Inflammatory macrophage (primary cell): ENCODE measurements around the gene ASIC2.

Experiments
- DNase-seq, 2 donors: peaks; one replicate each; pipeline ENCODE4 v3.0.0-alpha.2; 2020 to 2022

Gene ASIC2

GRCh38 chr17:33055746-33056145 lies 237.3 kb downstream of the ASIC2 start:
- no peak for DNase-seq

GRCh38 chr17:33055171-33055611 lies 237.9 kb downstream of the ASIC2 start:
- DNase-seq: no peak

GRCh38 chr17:33054412-33054811 lies 238.7 kb downstream of the ASIC2 start:
- DNase-seq: no peak

- DNase-seq: no peak
These were observed 239.4 kb downstream of the ASIC2 start for GRCh38 chr17:33053676-33054075.

GRCh38 chr17:33052856-33053255 lies 240.2 kb downstream of the ASIC2 start:
- DNase-seq: no peak

GRCh38 chr17:33050611-33051140 lies 242.4 kb downstream of the ASIC2 start:
- DNase-seq: no peak

GRCh38 chr17:33049781-33050414 lies 243.2 kb downstream of the ASIC2 start:
- DNase-seq: peak; percentile 33 to 46

- DNase-seq: no peak
These were observed 246.5 kb downstream of the ASIC2 start for GRCh38 chr17:33046361-33047255.

- DNase-seq: no peak
These were observed 247.9 kb downstream of the ASIC2 start for GRCh38 chr17:33045216-33045615.

GRCh38 chr17:33044771-33045170 lies 248.3 kb downstream of the ASIC2 start:
- DNase-seq: no peak

- DNase-seq: no peak
These were observed 252.6 kb downstream of the ASIC2 start for GRCh38 chr17:33040461-33040860.

- DNase-seq: no peak
These were observed 253.2 kb downstream of the ASIC2 start for GRCh38 chr17:33039874-33040273.

GRCh38 chr17:33038740-33039139 lies 254.4 kb downstream of the ASIC2 start:
- DNase-seq: peak in 1 of 2 donors; percentile 3

GRCh38 chr17:33033176-33033575 lies 259.9 kb downstream of the ASIC2 start:
- no peak for DNase-seq

GRCh38 chr17:33028778-33029177 lies 264.3 kb downstream of the ASIC2 start:
- no peak for DNase-seq

- DNase-seq: no peak
These were observed 265.0 kb downstream of the ASIC2 start for GRCh38 chr17:33028061-33028460.

GRCh38 chr17:33024688-33025486 lies 268.2 kb downstream of the ASIC2 start:
- DNase-seq: no peak

- DNase-seq: no peak
These were observed 269.3 kb downstream of the ASIC2 start for GRCh38 chr17:33023790-33024189.

- DNase-seq: no peak
These were observed 271.2 kb downstream of the ASIC2 start for GRCh38 chr17:33021731-33022408.

GRCh38 chr17:33019161-33019890 lies 273.8 kb downstream of the ASIC2 start:
- DNase-seq: no peak

- no peak for DNase-seq
These were observed 275.7 kb downstream of the ASIC2 start for GRCh38 chr17:33017366-33017765.

- no peak for DNase-seq
These were observed 276.2 kb downstream of the ASIC2 start for GRCh38 chr17:33016920-33017319.
